ENCODE results near the gene MEX3C.

GRCh38 chr18:51229328-51229727, 31.8 kb upstream of the MEX3C start:
- TF ChIP-seq YY1 (IDR thresholded peaks at IDR 0.05; ENCODE audit: insufficient read depth, insufficient read length) (no peak), ZNF274 (IDR thresholded peaks at IDR 0.05; ENCODE audit: low read depth, low read length) (no peak)

Data from NT2/D1 (cell line).